Transverse colon (tissue), 3 donors: Measurements from ENCODE around the gene RBM38.

ENCODE experiments used
- EP300 ChIP-seq: sonication (generic); formaldehyde crosslinking; IDR thresholded peaks from one replicate; pipeline ENCODE4 v1.6.1; 2017; ENCODE audit warnings: antibody characterized with exemption, low read depth
- TF ChIP-seq, protein P1 (sequence below), 5 experiments: fragments of 200-600 bp in 3 of 5; fragments of 450-650 bp in 2 of 5; sonication (generic) in 3 of 5; IDR thresholded peaks; 1 replicate in 2 of 5; 2 replicates in 3 of 5; pipeline ENCODE4 v1.5.1; 2016 to 2017; ENCODE audit warnings: antibody characterized with exemption in 5 of 5, inconsistent platforms in 3 of 5, mild to moderate bottlenecking in 2 of 5, moderate library complexity in 1 of 5

GRCh38 chr20:57440678-57441509 is 49.7 kb downstream of the RBM38 start:
- TF ChIP-seq, protein P1, sequence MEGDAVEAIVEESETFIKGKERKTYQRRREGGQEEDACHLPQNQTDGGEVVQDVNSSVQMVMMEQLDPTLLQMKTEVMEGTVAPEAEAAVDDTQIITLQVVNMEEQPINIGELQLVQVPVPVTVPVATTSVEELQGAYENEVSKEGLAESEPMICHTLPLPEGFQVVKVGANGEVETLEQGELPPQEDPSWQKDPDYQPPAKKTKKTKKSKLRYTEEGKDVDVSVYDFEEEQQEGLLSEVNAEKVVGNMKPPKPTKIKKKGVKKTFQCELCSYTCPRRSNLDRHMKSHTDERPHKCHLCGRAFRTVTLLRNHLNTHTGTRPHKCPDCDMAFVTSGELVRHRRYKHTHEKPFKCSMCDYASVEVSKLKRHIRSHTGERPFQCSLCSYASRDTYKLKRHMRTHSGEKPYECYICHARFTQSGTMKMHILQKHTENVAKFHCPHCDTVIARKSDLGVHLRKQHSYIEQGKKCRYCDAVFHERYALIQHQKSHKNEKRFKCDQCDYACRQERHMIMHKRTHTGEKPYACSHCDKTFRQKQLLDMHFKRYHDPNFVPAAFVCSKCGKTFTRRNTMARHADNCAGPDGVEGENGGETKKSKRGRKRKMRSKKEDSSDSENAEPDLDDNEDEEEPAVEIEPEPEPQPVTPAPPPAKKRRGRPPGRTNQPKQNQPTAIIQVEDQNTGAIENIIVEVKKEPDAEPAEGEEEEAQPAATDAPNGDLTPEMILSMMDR (IDR thresholded peaks at IDR 0.05) = no peak
- TF ChIP-seq EP300 = peak; percentile 71
